PC-3 (cell line): ENCODE results near the gene ZNF385C.

Experiments used
- CTCF ChIP-seq: fragments of 300-600 bp; sonication (generic); conservative IDR thresholded peaks from 2 replicates; pipeline ENCODE4 v1.5.1; 2017; ENCODE audit warnings: antibody characterized with exemption, low read depth, mild to moderate bottlenecking, low read length
- EZH2 ChIP-seq: fragments of 300-600 bp; sonication (generic); IDR thresholded peaks from one replicate; pipeline ENCODE4 v1.6.1; 2017; ENCODE audit warnings: antibody characterized with exemption, mild to moderate bottlenecking, low read length; ENCODE audit not compliant: unreplicated experiment
- EZH2phosphoT487 ChIP-seq: fragments of 300-600 bp; sonication (generic); IDR thresholded peaks from 2 replicates; pipeline ENCODE4 v1.6.1; 2018; ENCODE audit warnings: mild to moderate bottlenecking, antibody characterized with exemption, low read length, borderline replicate concordance

GRCh38 chr17:42094375-42095069 is 3.8 kb downstream of the ZNF385C start:
- TF ChIP-seq CTCF (no peak), EZH2phosphoT487 (no peak), EZH2 (no peak)
